Renal cortex interstitium (tissue), 11 donors: Measurements from ENCODE around the gene INAVA. TPM values are rescaled to one million over a fixed set of nuclear protein-coding genes. Genes with fewer than 3 reads are reported as not detected.
"Not testable (repeated sequence)": the region's sequence is repeated elsewhere in the genome, so short reads cannot be mapped to it uniquely, and the experiment has no call there.

Experiments
- DNase-seq, 11 donors: peaks; one replicate each; pipeline ENCODE4 v3.0.0-alpha.2; 2013; ENCODE audit warnings: low read depth in 9 of 11, low spot score in 4 of 11; ENCODE audit errors: extremely low read depth in 1 of 11
- polyA plus RNA-seq, 3 donors: library from polyadenylated mRNA; unstranded; fragments of 120-200 nt; gene quantifications; one replicate each; pipeline ENCODE4 v1.2.1, GENCODE V29; 2013; ENCODE audit not compliant: insufficient read length in 3 of 3

INAVA gene
- polyA plus RNA-seq, 3 donors, result 33.9 to 41.0 (median 34.8) TPM

- DNase-seq, result no peak
Observed at GRCh38 chr1:200909071-200909470, 14.4 kb downstream of the INAVA start.

DNA sequence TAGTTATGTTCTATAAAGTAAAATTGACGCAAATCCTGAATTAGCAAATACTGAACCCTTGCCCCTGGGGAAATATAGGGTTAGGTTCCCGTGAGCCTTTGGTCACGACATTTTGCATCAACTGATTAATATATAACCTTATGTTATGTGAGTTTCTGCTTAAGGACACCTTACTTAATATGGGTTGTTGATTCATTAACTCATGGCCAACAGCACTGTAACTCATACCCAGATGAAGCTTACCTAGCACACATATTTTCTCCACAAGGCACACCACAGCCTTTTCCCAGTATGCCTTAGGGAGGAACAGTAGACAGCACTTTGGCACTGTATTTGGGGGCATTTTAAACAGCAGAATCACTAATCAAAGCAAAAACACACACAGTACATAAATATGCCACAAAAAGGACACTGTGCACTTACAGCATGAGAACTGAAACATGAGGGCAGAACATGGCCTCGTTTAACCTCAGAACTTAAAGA lies 15.1 kb downstream of the INAVA start:
- no peak for DNase-seq

GRCh38 chr1:200911361-200911760 lies 16.7 kb downstream of the INAVA start:
- no peak for DNase-seq

DNA sequence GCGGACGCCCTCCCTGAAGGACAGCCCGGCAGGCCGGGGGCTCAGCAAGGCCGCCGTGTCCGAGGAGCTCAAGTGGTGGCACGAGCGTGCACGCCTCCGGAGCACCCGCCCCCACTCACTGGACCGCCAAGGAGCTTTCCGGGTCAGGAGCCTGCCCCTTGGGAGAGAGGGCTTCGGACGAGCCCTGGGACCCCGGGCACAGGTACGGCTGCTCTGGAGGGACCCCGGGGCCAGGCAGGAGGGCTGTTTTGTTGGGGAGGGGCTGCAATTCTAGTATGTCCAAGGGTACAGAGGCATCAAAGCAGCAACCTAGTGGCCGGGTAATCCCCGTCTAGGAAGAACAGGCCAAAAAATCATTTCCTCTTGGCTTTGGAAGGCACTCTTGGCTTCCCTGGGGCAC lies 17.2 kb downstream of the INAVA start:
- DNase-seq, result not testable (repeated sequence)

DNA sequence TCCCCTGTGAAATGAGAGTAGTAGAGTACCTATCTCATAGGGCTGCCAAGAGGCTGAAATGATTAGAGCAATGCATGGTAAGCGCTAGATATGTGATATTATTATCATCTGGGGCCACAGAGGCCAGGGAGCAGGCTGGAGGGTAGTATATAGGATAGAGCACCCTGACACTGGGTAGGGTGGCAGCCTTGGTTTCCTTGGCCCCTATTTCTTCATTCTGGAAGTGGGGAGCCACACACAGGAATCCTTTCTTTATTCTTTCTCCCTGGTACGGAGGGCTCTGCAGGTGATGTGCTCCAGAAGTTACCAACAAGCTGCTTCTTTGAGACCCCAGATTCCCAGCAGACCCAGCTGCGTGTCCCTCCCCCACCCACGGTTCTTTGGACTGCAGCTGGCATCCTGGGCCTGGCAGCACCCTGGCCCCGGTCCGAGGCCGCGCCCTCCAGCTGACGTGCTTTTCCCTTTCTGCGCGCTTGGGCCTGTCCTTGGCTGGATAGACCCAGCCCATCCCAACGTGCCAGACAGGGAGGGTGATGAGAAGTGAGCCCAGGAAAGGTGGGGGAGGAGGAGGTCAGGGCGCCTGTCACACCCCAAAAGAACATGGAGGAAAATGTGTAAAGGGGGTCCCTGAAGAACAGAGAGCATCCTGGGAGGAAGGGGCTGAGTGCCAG lies 18.2 kb downstream of the INAVA start:
- no peak for DNase-seq

DNA sequence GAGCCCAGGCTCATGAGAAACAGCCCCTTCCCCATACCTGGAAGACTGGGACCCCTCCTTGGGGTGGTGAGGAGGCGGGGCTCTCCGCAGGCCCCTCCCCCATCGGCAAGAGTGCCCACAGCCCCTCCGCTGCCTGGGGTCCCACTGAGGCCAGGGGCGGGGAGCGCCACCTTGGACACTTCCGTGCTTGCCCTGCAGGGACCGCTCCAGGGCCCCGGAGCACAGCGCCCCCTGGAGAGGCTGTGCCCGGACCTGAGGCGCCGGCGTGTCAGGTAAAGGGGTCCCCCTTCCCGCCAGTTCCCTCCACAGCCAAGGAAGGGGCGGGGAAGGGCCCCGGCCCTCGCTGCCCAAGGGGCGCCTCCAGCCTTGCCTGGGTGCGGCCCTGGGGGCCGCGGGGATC lies 21.5 kb downstream of the INAVA start:
- DNase-seq, result no peak

- DNase-seq, result no peak
Observed at GRCh38 chr1:200916681-200917080, 22.0 kb downstream of the INAVA start.

GRCh38 chr1:200917291-200917817 lies 22.7 kb downstream of the INAVA start:
- DNase-seq, result no peak

GRCh38 chr1:200918006-200918405 lies 23.3 kb downstream of the INAVA start:
- no peak for DNase-seq

GRCh38 chr1:200919386-200919785 lies 24.7 kb downstream of the INAVA start:
- DNase-seq, result no peak

DNA sequence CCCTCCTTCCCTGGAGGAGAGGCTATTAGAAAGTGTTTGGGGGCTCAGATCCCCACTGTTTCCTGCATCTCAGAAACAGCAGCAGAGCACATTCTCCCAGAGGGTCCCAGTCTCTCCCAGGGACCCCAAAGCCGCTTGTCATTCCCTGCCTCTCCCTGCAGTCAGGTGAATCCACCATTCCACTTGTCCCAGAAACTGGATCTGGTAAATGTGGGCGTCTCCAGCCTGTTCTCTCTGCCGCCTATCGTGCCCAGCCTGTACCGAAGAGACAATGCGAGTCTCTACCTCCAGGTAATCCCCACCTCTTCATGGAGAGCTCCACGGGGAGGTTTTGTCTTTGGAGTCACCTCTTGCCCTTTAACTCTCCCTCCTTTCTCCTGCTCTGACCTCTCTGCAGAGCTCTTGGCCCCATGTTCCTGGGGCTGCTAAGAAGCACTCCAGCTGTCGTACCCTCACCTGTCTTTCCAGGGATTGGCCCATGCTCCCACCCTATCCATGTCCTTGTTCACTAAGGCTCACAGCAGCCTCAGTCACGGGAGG lies 26.9 kb downstream of the INAVA start:
- no peak for DNase-seq

- DNase-seq, result no peak
Observed at GRCh38 chr1:200922406-200922805, 27.7 kb downstream of the INAVA start.

DNA sequence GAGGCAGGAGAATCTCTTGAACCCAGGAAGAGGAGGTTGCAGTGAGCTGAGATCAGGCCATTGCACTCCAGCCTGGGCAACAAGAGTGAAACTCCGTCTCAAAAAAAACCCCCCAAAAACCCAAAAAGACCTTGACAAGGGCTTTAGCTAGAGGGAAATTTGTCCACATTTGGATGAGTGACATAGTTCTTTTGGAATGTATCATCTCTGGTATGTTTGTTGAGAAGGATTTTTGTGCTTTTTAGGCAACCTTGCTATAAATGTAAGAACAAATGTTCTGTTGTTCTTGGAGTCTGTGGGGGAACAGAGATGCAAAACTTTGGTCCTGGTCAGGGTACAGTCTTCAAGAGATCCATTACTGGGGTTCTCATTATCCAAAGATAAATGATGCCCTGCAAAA lies 28.9 kb downstream of the INAVA start:
- DNase-seq, result no peak

DNA sequence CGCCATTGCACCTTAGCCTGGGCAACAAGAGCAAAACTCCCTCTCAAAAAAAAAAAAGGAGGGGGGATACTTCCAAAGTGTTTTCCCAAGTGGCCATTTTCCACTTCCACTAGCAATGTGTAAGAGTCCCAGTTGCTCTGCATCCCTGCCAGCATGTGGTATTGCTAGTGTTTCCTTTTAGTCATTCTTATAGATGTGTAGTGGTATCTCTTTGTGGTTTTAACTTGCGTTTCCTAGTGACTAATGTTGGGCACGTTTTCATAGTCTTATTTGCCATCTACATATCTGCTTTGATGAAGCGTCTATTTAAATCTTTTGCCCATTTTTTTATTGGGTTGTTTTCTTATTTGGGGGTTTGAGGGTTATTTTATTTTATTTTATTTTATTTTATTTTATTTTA lies 31.1 kb downstream of the INAVA start:
- DNase-seq, result no peak

DNA sequence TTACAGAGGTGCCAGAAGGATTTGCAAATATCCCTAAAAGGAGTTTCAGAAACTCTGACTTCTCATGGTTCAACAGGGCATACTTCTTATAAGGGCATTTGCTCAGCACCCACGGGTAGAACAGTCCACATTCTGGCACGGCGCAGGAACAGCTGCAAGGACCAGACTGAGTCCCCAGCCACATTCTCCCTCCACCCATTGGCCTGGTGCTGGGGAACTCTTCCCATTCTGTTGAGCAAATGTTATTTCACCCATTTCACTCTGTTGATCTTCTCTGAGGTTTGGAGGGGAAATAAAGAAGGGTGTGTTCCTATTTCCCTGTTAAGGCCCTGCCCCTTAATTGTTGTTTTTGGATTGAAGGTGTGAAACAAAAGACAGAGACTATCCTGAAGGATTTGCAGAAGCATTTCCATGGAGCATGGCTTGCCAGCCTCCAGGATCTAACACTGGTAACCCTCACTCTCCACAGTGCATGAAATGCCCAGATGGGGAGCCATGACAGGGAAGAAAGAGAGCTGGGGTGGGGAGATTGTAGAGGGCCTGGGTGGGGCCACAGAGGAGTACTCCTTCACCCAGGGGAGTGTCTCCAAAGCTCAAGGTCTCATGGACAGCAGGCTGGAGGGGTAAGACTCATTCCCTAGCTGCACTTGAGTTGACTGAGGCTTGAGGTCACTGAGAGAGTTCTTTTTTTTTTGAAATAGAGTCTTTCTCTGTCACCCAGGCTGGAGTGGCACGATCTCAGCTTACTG lies 35.0 kb downstream of the INAVA start:
- no peak for DNase-seq

DNA sequence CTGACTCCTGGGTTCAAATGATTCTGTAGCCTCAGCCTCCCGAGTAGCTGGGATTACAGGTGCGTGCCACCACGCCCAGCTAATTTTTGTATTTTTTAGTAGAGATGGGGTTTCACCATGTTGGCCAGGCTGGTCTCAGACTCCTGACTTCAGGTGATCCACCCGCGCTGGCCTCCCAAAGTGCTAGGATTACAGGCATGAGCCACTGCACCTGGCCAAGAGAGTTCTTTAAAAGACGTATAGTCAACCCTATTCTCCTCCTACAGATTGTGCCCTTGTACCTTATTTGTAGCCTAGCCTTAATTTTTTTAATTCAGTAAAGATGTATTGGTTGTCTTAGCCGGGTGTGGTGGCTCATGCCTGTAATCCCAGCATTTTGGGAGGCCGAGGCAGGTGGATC lies 35.6 kb downstream of the INAVA start:
- DNase-seq, result not testable (repeated sequence)

DNA sequence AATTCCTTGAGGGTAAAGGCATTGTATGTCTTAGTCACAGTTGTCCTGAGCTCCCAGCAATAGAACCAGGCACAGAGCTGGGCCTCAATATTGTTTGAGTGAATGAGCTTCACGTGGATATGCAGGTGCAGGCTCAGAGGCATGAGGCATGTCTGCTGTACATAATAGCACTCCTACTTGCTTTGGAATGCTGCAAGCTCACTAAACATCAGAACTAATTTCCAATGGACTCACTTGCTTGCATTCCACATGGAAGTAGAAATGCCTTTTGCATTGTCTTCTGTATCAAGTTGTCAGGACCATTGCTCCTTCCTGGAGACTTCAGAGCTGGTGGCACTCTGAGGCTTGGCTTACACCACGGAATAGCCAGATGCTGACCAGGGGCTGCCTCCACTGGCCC lies 37.1 kb downstream of the INAVA start:
- DNase-seq, result no peak

DNA sequence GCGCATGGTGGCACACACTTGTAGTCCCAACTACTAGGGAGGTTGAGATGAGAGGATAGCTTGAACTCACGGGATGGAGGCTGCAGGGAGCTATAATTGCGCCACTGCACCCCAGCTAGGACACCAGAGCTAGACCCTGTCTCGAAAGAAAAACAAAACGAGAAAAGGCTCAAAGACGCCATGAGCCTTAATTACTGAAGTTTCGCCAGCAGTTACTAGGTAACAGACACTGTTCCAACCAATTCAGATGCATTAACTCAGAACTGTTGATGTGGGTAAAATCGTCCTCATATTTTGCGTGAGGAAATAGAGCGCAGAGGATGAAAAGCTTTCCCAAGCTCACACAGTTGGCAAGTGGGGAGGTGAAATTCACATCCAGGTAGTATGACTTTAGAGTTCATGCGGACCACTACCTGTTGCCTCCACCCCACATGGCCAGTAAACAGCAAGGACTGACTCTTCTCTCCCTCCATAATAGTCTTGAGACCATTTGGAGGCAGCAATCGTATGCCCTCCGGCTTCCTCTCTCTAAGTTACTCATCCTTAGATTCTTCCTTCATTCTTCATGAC lies 40.1 kb downstream of the INAVA start:
- DNase-seq, result no peak

- not testable (repeated sequence) for DNase-seq
Observed at GRCh38 chr1:200935286-200935962, 40.7 kb downstream of the INAVA start.
